Mesothelial cell of epicardium (in vitro differentiated cells): ENCODE measurements around the gene TPX2. TPM values are rescaled to one million over a fixed set of nuclear protein-coding genes. Genes with fewer than 3 reads are reported as not detected.

ENCODE experiments used
- DNase-seq, 2 experiments: peaks; one replicate each; pipeline ENCODE4 v3.0.0; 2021; ENCODE audit warnings: low spot score in 2 of 2; ENCODE audit not compliant: unreplicated experiment in 2 of 2
- H3K27ac Mint-ChIP-seq: 2 replicates; pipeline ENCODE4 v1.8.0; 2021; ENCODE audit warnings: mixed read lengths
- H3K27me3 Mint-ChIP-seq: 2 replicates; pipeline ENCODE4 v1.8.0; 2021; ENCODE audit warnings: low read depth, mixed read lengths
- H3K36me3 Mint-ChIP-seq: 2 replicates; pipeline ENCODE4 v1.8.0; 2021; ENCODE audit warnings: mixed read lengths
- H3K4me1 Mint-ChIP-seq: 2 replicates; pipeline ENCODE4 v1.8.0; 2021; ENCODE audit warnings: mixed read lengths
- H3K4me3 Mint-ChIP-seq: 2 replicates; pipeline ENCODE4 v1.8.0; 2021; ENCODE audit warnings: mild to moderate bottlenecking, moderate library complexity, mixed read lengths
- H3K9me3 Mint-ChIP-seq: 2 replicates; pipeline ENCODE4 v1.8.0; 2021; ENCODE audit warnings: mixed read lengths
- total RNA-seq: library from RNA; stranded (reverse); gene quantifications from 3 replicates; pipeline ENCODE4 v1.2.1, GENCODE V29; 2021
- TF ChIP-seq, protein P1 (sequence below): fragments of 200-600 bp; sonication (generic); IDR thresholded peaks from one replicate; pipeline ENCODE4 v1.5.0; 2021; ENCODE audit warnings: antibody characterized with exemption; ENCODE audit not compliant: unreplicated experiment

Gene TPX2
- total RNA-seq, 1 donor from 2014 or later = 39.0 TPM

DNA sequence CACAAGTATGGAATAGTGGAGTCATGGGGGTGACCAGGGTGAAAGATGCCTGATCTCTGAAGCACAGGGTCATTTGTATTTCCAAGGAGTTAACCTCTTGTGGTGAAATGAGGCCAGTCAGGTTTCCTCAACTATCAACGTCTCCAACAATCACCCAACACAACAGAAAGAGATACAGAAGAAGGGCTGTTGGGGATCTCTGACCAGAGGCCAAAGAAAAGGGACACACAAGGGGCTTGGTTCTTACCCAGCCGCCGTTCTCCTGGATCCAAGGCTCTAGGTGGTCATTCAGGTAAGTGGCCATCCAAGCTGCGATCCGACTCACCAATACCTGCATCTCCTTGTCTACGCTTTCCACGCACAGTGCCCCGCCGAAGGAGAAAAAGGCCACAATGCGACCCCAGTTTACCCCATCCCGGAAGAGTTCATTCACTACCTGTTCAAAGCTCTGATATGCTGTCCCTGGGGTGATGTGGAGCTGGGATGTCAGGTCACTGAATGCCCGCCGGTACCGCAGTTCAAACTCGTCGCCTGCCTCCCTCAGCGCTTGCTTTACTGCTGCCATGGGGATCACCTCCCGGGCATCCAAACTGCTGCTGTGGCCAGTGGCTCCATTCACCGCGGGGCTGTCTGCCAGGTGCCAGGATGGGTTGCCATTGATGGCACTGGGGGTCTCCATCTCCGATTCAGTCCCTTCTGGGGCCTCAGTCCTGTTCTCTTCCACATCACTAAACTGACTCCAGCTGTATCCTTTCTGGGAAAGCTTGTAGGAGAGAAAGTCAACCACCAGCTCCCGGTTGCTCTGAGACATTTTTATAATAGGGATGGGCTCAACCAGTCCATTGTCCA lies 17.5 kb upstream of the TPX2 start:
- Mint-ChIP-seq H3K27me3 (no peaks in the 10 kb centered on the region), H3K36me3 (peaks cover 15% of the 10 kb centered on the region), H3K27ac (peak overlapping the region; percentile 98), H3K4me3 (peak overlapping the region; percentile 82), H3K9me3 (no peaks in the 10 kb centered on the region), H3K4me1 (peaks cover 57% of the 10 kb centered on the region)
- DNase-seq = no peak
- TF ChIP-seq, protein P1, sequence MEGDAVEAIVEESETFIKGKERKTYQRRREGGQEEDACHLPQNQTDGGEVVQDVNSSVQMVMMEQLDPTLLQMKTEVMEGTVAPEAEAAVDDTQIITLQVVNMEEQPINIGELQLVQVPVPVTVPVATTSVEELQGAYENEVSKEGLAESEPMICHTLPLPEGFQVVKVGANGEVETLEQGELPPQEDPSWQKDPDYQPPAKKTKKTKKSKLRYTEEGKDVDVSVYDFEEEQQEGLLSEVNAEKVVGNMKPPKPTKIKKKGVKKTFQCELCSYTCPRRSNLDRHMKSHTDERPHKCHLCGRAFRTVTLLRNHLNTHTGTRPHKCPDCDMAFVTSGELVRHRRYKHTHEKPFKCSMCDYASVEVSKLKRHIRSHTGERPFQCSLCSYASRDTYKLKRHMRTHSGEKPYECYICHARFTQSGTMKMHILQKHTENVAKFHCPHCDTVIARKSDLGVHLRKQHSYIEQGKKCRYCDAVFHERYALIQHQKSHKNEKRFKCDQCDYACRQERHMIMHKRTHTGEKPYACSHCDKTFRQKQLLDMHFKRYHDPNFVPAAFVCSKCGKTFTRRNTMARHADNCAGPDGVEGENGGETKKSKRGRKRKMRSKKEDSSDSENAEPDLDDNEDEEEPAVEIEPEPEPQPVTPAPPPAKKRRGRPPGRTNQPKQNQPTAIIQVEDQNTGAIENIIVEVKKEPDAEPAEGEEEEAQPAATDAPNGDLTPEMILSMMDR = no peak

DNA sequence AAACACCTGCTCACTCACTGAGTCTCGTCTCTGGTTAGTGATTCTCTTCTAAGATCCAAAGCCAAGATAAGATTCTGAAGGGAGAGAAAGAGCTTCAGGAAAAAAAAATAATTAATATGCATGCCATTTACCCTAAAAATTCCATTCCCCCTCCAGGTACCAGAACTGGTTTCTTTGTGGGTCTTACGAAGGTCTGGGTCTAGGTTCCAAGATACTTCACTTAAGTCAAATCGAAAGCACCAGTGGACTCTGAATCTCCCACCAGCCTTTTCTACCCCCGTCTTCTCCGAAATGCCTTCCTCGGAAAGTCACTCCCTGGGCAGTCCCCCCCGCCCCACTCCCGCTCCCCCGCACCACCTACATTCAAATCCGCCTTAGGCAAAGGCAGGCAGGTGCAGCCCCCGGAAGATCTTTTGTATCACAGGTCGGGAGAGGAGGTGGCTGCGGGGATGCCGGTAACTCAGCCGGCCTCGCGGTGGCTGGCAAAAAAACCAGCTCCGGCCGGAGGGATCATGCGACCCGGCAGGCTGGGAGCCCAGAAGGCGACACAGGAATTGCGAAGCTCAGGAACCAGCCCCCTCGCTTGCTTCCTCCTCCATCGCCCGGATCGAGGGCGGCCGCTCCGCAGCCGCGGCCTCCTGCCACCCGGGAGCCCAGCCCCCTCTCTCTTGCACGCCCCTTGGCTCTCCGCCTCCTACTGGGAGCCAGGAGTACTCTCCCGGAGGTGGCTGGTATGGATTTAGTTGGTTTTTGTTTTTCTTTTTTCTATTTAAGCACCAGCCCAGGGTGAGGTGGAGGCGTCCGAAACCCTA lies 16.6 kb upstream of the TPX2 start, which contains the start of gene BCL2L1:
BCL2L1 (minus strand) TSS at position 612 of the 812 bp plus-strand sequence. CDS start 650 bp downstream, outside the sequence.
- Mint-ChIP-seq H3K27me3 (no peaks in the 10 kb centered on the region), H3K4me3 (peak within 1 kb of the TSS; percentile 82), H3K4me1 (peaks cover 54% of the 10 kb centered on the region), H3K36me3 (peaks cover 9% of the 10 kb centered on the region), H3K9me3 (no peaks in the 10 kb centered on the region), H3K27ac (peak within 1 kb of the TSS; percentile 98)
- peak; percentile 72 to 81 for DNase-seq
- TF ChIP-seq, protein P1 = peak; percentile 72

DNA sequence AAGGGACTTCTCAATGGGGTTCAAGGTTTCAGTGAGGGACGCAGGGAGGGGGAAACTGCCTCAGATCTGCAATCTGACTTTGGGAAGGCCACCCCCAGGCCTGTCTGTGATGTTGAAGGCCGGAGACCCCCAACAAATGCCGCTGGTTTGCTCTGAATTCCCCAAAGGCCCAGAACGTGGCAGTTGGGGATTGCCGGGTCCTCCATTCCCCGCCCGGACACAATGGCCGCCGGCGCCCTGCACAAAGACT lies 16.1 kb upstream of the TPX2 start:
- no peaks in the 10 kb centered on the region for H3K27me3 Mint-ChIP-seq
- H3K36me3 Mint-ChIP-seq = peaks cover 3% of the 10 kb centered on the region
- H3K27ac Mint-ChIP-seq = peak overlapping the region; percentile 98
- H3K4me3 Mint-ChIP-seq = peak overlapping the region; percentile 82
- peaks cover 50% of the 10 kb centered on the region for H3K4me1 Mint-ChIP-seq
- TF ChIP-seq, protein P1 = no peak
- no peaks in the 10 kb centered on the region for H3K9me3 Mint-ChIP-seq
- no peak for DNase-seq

DNA sequence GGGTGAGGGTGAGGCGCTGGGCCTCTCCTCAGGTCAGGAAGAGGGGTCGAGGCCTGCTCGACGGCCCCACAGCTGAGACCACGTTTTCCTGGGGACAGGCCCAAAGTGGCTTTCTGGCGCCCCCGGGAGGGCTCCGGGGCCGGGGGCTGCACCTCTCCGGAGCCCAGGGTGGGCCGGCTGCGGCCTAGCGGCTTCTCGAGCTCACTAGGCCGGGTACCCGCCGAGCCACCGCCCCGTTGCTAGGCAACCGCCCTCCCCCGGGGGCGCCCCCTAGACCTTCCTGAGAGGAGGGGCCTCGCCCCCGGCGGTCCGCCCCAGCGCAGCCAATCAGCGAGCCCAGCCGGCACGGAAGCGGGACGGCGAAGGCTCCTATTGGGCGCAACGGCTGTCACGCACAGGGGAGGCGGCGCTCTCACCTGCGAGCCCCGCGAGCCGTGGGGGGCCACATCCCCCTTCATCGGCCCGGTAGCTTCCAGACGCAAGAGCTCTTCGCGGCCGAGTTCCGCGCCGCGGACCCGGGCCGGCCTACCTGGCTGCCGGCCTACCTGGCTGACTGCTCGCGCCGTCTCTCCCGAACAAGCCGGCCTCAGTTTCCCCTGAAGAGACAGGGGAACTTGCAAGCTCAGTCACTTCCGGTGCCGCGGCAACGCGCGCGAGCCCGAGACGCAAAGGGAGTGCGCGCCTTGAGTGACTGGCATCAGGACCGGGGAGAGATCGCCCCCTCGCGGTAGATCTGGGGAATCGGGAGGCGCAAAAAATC lies 15.6 kb upstream of the TPX2 start:
- peak; percentile 100 for DNase-seq
- no peaks in the 10 kb centered on the region for H3K27me3 Mint-ChIP-seq
- TF ChIP-seq, protein P1 = peak; percentile 97
- no peaks in the 10 kb centered on the region for H3K9me3 Mint-ChIP-seq
- peak overlapping the region; percentile 98 for H3K27ac Mint-ChIP-seq
- H3K4me3 Mint-ChIP-seq = peak overlapping the region; percentile 82
- peaks cover 3% of the 10 kb centered on the region for H3K36me3 Mint-ChIP-seq
- peaks cover 49% of the 10 kb centered on the region for H3K4me1 Mint-ChIP-seq

DNA sequence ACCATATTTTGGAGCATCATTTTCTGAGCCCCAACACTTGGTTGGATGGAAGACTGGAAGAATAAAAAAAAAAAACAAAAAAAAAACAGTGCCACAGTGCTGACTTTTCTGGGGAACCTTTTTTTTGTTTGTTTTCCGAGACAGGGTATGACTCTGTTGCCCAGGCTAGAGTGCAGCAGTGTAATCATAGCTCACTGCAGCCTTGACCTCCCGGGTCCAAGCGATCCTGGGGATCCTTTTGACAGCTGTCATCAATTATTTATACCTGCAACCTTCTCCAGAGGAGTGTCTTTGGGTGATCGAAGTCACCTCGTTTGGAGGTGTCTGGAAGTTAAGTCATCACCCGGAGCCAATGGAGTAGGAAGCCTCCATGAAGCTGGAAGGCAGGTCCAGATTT lies 7.8 kb upstream of the TPX2 start:
- DNase-seq = no peak
- H3K27ac Mint-ChIP-seq = no peak overlapping the region

More for the DNA sequence above, 7.8 kb upstream of the TPX2 start:
- no peak overlapping the region for H3K4me3 Mint-ChIP-seq
- H3K36me3 Mint-ChIP-seq = no peaks in the 10 kb centered on the region
- no peaks in the 10 kb centered on the region for H3K9me3 Mint-ChIP-seq
- TF ChIP-seq, protein P1 = no peak
- H3K4me1 Mint-ChIP-seq = peaks cover 4% of the 10 kb centered on the region
- no peaks in the 10 kb centered on the region for H3K27me3 Mint-ChIP-seq
